ENCODE data around the gene AZIN2.
A peak's percentile ranks its signal among the peaks of the same experiment; 100 is the strongest.
"Not testable (repeated sequence)": the region's sequence is repeated elsewhere in the genome, so short reads cannot be mapped to it uniquely, and the experiment has no call there.

Gene AZIN2

DNA sequence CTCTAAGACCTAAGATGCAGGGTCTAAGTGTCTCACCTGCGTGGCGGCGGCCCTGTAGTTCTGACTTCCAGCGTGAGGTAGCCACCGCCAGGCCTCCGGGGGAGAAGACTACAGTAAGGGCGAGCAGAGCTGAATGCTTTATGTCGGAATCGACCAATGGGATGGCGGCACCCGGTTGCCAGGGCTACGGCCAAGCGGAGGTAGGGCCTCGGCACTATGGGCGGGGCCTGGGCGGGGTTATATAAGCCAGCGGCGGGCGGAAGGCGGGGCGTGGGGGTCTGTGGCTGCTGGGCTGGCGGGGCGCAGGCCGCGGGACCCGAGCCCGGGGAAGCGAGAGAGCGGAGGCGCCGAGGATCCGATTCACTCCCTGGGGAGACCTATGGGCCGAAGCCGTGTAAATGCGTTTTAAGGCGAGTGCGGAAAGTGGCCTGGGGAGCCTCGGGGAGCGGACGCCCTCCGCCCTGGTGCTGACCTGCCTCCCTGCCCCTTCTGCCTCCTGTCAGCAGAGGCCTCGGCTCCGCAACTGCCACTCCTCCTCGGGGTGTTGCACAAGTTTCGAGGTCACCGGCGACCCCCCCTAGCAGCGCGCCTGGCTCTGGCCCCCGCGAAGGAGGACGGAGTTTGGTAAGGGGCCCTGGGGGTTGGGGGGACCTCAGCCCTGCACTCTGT lies at the start of gene AZIN2:
Gene AZIN2 (plus strand): TSS at position 269 of the 669 bp plus-strand sequence. CDS start 1,097 bp downstream, outside the sequence.
- DNase-seq, result peak; percentile 67

- no peak for DNase-seq
Observed at GRCh38 chr1:33031506-33031905, 49.4 kb upstream of the AZIN2 start.

DNA sequence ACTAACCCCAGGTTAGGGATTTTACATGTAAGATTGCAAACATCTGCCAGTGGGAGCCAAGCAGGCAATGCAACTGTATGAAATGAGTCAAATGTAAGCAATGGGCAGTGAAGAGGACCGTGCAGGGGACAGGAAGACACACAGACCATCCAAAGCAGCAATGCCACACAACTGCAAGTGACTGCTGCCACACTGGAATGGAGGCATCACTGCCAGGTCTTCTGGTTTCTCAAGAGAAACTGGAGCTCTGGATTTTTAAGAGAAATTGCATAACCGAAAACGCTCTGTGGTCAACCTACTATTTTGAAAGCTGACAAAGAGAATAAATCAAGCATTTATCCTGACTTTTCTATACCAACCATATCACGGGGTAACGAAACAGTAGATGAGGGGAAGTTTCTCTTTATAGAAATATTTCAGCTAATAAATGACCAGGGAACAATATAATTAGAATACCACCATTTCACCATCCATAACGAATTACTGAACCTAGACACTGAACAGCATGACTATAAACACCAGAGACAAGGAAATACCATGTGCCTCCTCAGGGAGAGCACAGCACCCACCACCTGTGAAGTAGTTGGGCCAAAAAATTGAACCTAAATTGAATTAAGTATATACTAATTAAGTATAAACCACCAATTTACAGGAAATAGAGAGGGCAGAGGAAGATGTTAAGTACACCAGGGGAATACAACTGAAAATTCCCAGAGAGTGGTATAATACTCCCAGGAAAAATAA lies 48.7 kb upstream of the AZIN2 start:
- DNase-seq, result no peak

GRCh38 chr1:33036051-33036525 lies 44.9 kb upstream of the AZIN2 start:
- no peak for DNase-seq

GRCh38 chr1:33036526-33037503 lies 44.1 kb upstream of the AZIN2 start, which contains the start of gene AK2:
AK2 (minus strand) TSS chr1:33036883; CDS start chr1:33036828, 55 bp downstream.
- DNase-seq, result peak; percentile 93

GRCh38 chr1:33039840-33040239 lies 41.1 kb upstream of the AZIN2 start:
- no peak for DNase-seq

DNA sequence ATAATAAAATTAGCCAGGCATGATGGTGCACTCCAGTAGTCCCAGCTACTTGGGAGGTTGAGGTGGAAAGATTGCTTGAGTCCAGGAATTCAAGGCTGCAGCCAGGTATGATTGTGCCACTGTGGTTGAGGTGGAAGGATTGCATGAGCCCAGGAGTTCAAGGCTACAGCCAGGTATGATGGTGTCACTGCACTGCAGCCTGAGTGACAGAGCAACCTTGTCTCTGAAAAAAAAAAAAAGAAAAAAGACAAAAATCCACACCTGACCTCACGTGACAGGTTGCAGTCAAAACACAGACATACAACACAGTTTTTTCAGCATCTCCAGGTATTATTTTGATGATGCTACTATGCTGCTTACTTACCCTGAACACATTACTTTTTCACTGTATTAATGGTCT lies 39.9 kb upstream of the AZIN2 start:
- no peak for DNase-seq

DNA sequence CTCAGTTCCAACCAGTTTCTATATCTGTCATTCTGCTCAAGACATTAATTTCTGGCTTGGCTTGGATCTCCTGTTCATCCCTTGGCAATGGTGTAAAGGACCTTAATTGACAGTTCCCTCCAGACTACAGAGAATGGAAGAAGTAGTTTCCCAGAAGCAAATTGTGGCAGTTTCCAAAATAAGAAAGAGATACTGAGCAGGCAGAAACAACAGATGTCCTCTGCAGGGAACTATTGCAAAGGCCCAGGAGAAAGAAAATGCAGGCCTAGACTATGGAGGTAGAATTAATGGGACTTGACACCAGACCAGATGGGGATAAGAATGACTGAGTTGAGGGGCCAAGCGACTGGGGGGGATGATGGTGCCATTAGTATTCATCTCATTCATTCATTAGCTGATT lies 38.1 kb upstream of the AZIN2 start:
- no peak for DNase-seq

GRCh38 chr1:33043267-33044092 lies 37.5 kb upstream of the AZIN2 start:
- DNase-seq, result no peak

DNA sequence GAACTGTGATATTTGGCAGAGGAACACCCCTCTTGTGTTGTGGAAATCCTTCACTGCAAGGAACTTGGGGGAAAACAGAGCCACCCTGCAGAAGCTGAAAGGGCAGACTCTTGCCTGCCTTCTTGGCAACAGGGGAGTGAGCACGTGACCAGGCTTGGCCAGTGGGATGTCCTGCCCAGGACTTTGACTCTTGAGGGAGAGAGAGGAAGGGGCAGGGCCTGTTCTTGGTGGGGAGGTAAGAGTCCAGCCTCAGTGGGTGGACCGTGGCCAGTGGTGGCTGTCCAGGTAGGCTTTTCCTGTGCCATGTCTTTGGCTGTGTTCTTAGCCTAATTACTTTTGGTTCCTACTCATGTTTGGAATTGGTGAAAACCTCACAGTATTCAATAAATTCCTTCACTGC lies 35.7 kb upstream of the AZIN2 start:
- DNase-seq, result no peak

DNA sequence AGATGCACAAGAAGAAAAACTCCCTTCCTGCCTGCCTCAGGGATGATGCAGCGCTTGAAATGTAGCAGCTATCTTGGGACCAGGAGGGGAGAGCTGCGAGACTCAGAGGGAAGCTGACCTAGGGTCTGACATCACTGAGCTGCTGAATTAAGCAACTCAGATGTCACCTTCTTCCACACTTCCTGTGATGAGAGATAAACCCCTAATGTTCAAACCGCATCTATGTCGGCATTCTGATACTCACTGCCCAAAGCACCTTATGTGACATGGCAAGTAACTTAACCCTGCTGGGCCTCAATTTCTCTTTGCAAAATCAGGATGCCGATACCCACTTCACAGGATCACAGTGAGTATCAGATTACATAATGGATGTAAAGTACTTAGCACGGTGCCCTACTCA lies 35.1 kb upstream of the AZIN2 start:
- DNase-seq, result no peak

GRCh38 chr1:33046234-33046633 lies 34.7 kb upstream of the AZIN2 start:
- DNase-seq, result not testable (repeated sequence)

GRCh38 chr1:33047290-33047689 lies 33.7 kb upstream of the AZIN2 start:
- no peak for DNase-seq

DNA sequence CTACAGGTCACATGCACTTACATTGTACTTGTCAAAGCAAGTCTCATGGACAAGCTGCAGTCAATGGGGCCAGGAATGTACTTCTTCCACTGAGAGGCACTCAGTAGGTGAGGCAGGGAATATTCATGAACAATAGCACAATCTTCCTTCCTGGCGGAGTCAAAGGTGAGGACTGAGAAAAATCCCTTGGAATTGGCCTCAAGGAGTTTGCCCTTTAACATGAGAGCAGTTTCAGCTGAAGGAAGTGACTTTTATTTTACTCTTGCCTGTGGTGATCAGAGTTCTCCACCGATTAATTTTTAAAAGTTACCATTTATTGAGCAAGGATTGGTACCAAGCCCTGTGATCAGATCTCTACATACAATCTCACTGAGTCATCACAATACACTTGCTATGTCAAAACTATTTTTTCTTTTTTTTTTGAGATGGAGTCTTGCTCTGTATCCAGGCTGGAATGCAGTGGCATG lies 33.1 kb upstream of the AZIN2 start:
- DNase-seq, result no peak

DNA sequence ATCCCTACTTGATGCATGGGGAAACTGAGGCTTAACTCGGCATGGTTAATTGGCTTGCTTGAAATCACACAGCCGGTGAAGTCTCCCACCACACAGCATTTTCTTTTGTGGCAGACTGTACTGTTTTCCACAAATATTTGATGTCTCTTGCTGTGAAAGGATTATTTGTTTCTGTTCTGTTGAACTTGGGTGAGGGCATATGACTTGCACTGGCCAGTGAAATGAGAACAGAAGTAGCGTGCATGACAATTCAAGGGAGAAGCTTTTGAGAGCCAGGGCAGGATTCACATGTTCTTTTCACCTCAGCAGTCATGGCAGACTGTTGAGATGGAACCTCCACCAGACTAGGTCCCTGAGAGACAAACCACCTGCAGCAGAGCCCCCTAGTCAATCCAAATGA lies 32.5 kb upstream of the AZIN2 start:
- DNase-seq, result no peak

GRCh38 chr1:33049371-33049770 lies 31.6 kb upstream of the AZIN2 start:
- DNase-seq, result no peak

DNA sequence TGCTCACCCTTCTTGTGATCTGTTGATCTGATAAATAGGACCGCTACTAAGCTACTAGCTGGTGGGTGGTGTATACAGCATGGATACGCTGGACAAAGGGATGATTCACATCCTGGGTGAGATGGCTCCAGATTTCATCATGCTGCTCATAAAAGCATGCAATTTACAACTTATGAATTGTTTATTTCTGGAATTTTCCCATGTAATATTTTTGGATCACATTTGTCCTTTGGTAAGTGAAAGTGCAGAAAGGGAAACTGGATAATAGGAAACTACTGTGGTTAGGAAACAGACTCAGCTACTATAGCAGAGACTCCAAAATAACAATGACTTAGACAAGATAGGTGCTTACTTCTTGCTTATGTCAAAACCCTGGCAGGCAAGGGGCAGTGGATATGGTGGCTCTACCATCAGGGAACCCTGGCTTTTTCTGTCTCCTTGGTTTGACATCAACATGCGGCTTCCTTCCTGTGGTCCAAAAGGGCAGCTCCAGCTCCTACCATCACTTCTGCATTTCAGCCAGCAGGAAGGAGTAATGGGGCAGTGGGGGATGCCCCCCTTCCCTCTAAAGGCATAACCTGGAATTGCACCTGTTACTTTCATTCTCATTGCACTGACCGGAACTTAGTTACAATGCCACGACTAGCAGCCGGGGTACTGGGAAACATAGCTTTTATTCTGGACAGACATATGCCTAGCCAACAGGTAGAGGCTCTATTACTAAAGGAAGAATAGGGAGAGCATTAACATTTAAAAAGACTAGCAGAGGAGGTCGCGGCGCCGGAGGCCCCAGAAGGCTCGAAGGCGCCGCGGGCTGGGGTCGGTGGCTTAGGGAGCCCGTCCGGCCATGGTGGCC lies 30.5 kb upstream of the AZIN2 start:
- no peak for DNase-seq

GRCh38 chr1:33055210-33056008 lies 25.5 kb upstream of the AZIN2 start:
- DNase-seq, result no peak

- no peak for DNase-seq
Observed at GRCh38 chr1:33056426-33056825, 24.5 kb upstream of the AZIN2 start.

- DNase-seq, result no peak
Observed at GRCh38 chr1:33057095-33057494, 23.9 kb upstream of the AZIN2 start.
